ENCODE measurements around the gene HABP2.

Gene HABP2

GRCh38 chr10:113625461-113626186 is 72.8 kb downstream of the HABP2 start:
- no peaks in the 10 kb centered on the region for H3K36me3 ChIP-seq
- H3K9me3 ChIP-seq (ENCODE audit: severe bottlenecking) = no peaks in the 10 kb centered on the region
- no peaks in the 10 kb centered on the region for H3K27me3 ChIP-seq (ENCODE audit: insufficient read depth, low read depth, severe bottlenecking)
- no peak for DNase-seq
- no peak overlapping the region for H3K4me3 ChIP-seq (ENCODE audit: low read depth, low read length)
- no peak for TF ChIP-seq CTCF (IDR thresholded peaks at IDR 0.05; ENCODE audit: low read depth, low read length)
- H3K27ac ChIP-seq = no peak overlapping the region

GRCh38 chr10:113626809-113627355 is 74.0 kb downstream of the HABP2 start:
- no peaks in the 10 kb centered on the region for H3K27me3 ChIP-seq (ENCODE audit: insufficient read depth, low read depth, severe bottlenecking)
- H3K9me3 ChIP-seq (ENCODE audit: severe bottlenecking) = no peaks in the 10 kb centered on the region
- no peak overlapping the region for H3K4me3 ChIP-seq (ENCODE audit: low read depth, low read length)
- no peak for TF ChIP-seq CTCF (IDR thresholded peaks at IDR 0.05; ENCODE audit: low read depth, low read length)
- H3K36me3 ChIP-seq = no peaks in the 10 kb centered on the region
- no peak overlapping the region for H3K27ac ChIP-seq
- no peak for DNase-seq

GRCh38 chr10:113627836-113628235 is 75.0 kb downstream of the HABP2 start:
- no peak for TF ChIP-seq CTCF (IDR thresholded peaks at IDR 0.05; ENCODE audit: low read depth, low read length)
- DNase-seq = no peak
- no peaks in the 10 kb centered on the region for H3K36me3 ChIP-seq
- H3K4me3 ChIP-seq (ENCODE audit: low read depth, low read length) = no peak overlapping the region
- H3K27me3 ChIP-seq (ENCODE audit: insufficient read depth, low read depth, severe bottlenecking) = no peaks in the 10 kb centered on the region
- H3K9me3 ChIP-seq (ENCODE audit: severe bottlenecking) = no peaks in the 10 kb centered on the region
- H3K27ac ChIP-seq = no peak overlapping the region

GRCh38 chr10:113628607-113629153 is 75.8 kb downstream of the HABP2 start:
- H3K9me3 ChIP-seq (ENCODE audit: severe bottlenecking) = no peaks in the 10 kb centered on the region
- DNase-seq = no peak
- no peaks in the 10 kb centered on the region for H3K36me3 ChIP-seq
- H3K4me3 ChIP-seq (ENCODE audit: low read depth, low read length) = no peak overlapping the region
- H3K27ac ChIP-seq = no peak overlapping the region
- TF ChIP-seq CTCF (IDR thresholded peaks at IDR 0.05; ENCODE audit: low read depth, low read length) = no peak
- no peaks in the 10 kb centered on the region for H3K27me3 ChIP-seq (ENCODE audit: insufficient read depth, low read depth, severe bottlenecking)

DNA sequence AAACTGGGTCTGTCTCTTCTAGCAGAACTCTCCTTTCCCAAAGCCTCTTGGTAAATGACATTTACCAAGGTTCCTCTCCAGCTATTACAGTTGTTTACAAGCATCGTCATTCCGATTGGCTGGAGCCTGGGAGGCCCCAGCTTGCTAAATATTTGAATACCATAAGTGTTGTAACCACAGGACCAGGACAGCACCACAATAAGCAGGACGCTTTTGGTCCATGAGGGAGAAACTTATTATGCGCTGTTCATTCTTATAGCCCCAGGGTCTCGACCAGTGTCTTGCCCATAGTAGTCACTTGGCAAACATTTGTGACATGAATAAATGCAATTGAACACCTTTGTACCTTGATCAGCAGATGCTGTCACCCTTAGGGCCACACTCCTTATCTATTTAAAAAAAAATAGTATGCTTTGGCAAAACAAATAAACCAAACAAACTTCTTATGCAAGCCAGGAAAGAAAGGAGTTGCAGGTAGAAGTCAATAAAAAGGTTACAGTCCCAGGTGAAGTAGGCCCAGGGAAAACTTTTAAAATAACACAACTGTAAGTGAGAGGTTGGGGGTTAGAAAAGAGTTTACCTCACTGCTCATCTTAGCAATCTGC is 78.2 kb downstream of the HABP2 start:
- no peaks in the 10 kb centered on the region for H3K27me3 ChIP-seq (ENCODE audit: insufficient read depth, low read depth, severe bottlenecking)
- no peaks in the 10 kb centered on the region for H3K9me3 ChIP-seq (ENCODE audit: severe bottlenecking)
- no peak overlapping the region for H3K4me3 ChIP-seq (ENCODE audit: low read depth, low read length)
- H3K27ac ChIP-seq = no peak overlapping the region
- no peak for DNase-seq
- no peaks in the 10 kb centered on the region for H3K36me3 ChIP-seq
- TF ChIP-seq CTCF (IDR thresholded peaks at IDR 0.05; ENCODE audit: low read depth, low read length) = no peak
